Epithelial cell of esophagus (primary cell): ENCODE data around the gene PDC.

ENCODE experiments used
- DNase-seq: peaks from one replicate; pipeline ENCODE4 v3.0.0; 2010; ENCODE audit warnings: low read depth
- H3K4me3 ChIP-seq: 2 replicates; pipeline ENCODE4 v1.5.1; 2011; ENCODE audit warnings: mild to moderate bottlenecking, low read length, control low read depth
- CTCF ChIP-seq: IDR thresholded peaks from 2 replicates; pipeline ENCODE4 v1.5.1; 2011; ENCODE audit warnings: low read depth, mild to moderate bottlenecking, low read length, control low read depth, inconsistent platforms; ENCODE audit not compliant: insufficient read depth; ENCODE audit errors: missing control alignments

The PDC gene

GRCh38 chr1:186497651-186498050 is 36.7 kb upstream of the PDC start:
- TF ChIP-seq CTCF = no peak
- DNase-seq = no peak
- no peak overlapping the region for H3K4me3 ChIP-seq

- no peak for DNase-seq
- no peak overlapping the region for H3K4me3 ChIP-seq
- no peak for TF ChIP-seq CTCF
Observed at GRCh38 chr1:186496171-186496851, 35.4 kb upstream of the PDC start.

GRCh38 chr1:186494832-186495271 is 33.9 kb upstream of the PDC start:
- no peak for TF ChIP-seq CTCF
- DNase-seq = peak; percentile 71

GRCh38 chr1:186492531-186493291 is 31.8 kb upstream of the PDC start:
- no peak overlapping the region for H3K4me3 ChIP-seq
- no peak for TF ChIP-seq CTCF
- peak; percentile 30 for DNase-seq

More at GRCh38 chr1:186494832-186495271, 33.9 kb upstream of the PDC start:
- H3K4me3 ChIP-seq = no peak overlapping the region

- no peak for DNase-seq
- TF ChIP-seq CTCF = no peak
- H3K4me3 ChIP-seq = no peak overlapping the region
Observed at GRCh38 chr1:186491336-186491735, 30.4 kb upstream of the PDC start.

GRCh38 chr1:186487163-186487562 is 26.2 kb upstream of the PDC start:
- no peak for TF ChIP-seq CTCF
- peak; percentile 56 for DNase-seq

GRCh38 chr1:186486061-186486460 is 25.1 kb upstream of the PDC start:
- H3K4me3 ChIP-seq = no peak overlapping the region
- DNase-seq = no peak
- TF ChIP-seq CTCF = no peak

More at GRCh38 chr1:186487163-186487562, 26.2 kb upstream of the PDC start:
- no peak overlapping the region for H3K4me3 ChIP-seq
